Measurements from ENCODE around the gene NTRK3.

NTRK3 gene

DNA sequence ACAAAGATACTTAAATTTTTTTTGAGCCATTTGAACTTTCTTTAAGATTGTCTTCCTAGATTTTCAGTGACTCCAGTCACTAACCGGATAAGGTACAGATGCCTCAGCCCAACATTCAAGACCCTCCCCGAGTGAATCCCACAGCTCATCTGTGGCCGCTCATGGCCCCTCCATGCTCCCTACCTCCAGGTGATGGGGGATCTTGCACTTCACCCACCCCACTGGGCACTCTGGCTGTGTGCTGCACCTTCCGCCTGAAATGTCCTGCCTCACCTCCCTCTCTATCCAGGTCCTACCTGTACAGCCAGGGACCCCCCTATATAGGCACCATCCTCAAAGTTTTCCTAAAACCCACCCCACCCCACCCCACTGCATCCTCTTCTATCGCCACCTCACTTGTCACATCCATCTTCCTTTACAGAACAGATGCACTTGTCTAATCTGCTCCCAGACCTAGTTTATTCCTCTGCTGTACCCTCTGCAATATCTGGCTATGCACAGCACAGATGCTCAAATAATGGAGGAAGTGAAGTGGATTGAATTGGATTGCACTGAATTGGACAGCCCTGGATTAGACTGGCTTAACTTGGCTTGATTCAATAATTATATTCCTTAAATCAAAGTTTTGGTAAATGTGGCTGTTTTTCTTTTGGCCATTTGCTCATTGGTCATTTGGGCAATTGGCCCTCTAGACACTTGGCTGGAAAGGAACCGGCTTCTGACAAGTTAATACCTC is 24.5 kb downstream of the NTRK3 start:
- no peak for DNase-seq (ENCODE audit: low read depth in 2 of 2)

DNA sequence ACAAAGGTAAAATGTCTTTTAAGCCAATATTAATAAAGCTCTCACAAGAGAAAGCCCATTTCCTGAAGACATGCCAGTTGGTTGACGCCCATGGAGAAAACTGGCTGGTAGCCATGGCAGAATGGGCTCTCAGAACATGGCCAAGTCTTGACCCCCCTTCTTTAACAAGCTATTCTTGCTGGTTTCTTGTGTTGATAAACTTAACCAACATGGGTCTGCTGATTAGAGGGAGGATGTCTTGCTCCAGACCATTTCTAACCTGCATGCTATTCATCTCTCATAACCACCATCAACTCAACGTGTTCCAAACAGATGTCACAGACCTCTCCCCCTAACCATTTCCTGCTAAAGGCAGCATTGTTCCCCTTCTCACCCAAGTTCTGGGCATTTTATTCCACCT is 25.7 kb downstream of the NTRK3 start:
- DNase-seq (ENCODE audit: low read depth in 2 of 2) = no peak

DNA sequence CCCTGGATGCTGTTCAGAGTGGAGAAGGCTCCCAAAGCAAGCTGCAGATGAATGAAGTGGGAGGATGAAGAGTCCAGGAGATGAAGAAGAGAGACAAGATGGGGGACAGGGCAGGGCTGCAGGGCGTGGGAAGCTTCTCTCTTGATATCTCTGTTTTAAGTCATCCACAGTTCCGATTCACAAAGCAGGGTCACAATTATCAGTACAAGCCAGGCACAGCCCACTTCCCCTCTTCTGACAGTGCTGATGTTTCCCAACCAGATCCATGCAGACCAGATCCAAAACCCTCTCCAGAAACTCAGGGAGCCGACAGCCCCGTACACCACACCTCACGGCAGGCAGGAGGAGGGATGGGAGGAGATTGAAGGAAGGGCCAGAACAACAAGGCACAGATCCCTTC is 31.1 kb downstream of the NTRK3 start:
- no peak for DNase-seq (ENCODE audit: low read depth in 2 of 2)

DNA sequence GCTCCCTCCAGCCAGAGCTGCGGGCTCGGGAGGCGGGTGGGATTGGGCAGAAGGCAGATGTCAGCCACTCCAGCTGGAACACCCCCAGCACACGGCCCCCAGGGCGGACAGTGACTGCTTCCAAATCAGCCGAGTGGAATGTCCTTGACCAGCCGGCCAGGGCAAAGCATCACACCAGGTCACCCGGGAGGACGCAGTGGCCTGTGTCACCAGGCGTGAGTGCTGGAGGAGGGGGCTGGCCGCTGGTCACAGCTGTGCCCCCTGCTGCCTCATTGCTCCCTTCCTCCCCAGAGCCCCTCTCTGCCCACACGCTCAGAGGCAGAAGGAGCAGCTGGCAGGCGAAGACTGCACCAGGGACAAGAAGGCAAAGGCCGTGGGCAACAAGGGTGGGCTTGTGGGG is 33.5 kb downstream of the NTRK3 start:
- no peak for DNase-seq (ENCODE audit: low read depth in 2 of 2)

- DNase-seq (ENCODE audit: low read depth in 2 of 2) = no peak
Measured at GRCh38 chr15:88221836-88222235, 34.7 kb downstream of the NTRK3 start.

GRCh38 chr15:88220443-88221335 is 35.9 kb downstream of the NTRK3 start:
- no peak for DNase-seq (ENCODE audit: low read depth in 2 of 2)

- DNase-seq (ENCODE audit: low read depth in 2 of 2) = no peak
Measured at GRCh38 chr15:88219623-88220022, 36.9 kb downstream of the NTRK3 start.

GRCh38 chr15:88218557-88219221 is 37.9 kb downstream of the NTRK3 start:
- DNase-seq (ENCODE audit: low read depth in 2 of 2) = no peak

DNA sequence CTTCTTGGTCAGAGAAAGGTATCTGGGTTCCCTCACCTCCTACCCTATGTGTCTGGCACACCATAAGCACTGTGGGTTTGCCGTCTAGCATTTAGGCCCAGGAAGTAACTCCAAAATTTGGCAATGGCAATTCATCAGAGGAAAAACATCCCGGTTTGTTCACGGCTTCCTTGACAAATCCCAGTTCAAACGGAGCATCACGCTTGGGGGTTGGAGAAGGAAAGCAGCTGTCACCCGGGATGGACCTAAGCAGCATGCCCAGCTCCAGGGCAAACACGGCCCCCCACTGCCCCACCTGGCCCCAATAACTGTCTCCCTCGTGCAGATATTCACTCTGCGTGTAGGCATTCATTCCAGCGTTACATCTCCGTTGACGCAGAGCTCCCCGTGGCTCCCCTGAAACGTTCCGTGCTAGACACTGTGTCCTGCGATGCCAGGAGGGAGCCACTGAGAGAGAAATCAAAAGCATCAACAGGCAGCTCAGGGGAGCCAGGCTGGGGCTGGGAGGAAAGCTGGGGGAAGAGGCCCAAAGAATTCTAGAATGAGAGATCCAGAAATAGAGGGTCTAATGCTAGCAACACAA is 41.4 kb downstream of the NTRK3 start:
- DNase-seq (ENCODE audit: low read depth in 2 of 2) = no peak

GRCh38 chr15:88209111-88209510 is 47.4 kb downstream of the NTRK3 start:
- DNase-seq (ENCODE audit: low read depth in 2 of 2) = no peak

- no peak for DNase-seq (ENCODE audit: low read depth in 2 of 2)
Measured at GRCh38 chr15:88208396-88208795, 48.1 kb downstream of the NTRK3 start.

DNA sequence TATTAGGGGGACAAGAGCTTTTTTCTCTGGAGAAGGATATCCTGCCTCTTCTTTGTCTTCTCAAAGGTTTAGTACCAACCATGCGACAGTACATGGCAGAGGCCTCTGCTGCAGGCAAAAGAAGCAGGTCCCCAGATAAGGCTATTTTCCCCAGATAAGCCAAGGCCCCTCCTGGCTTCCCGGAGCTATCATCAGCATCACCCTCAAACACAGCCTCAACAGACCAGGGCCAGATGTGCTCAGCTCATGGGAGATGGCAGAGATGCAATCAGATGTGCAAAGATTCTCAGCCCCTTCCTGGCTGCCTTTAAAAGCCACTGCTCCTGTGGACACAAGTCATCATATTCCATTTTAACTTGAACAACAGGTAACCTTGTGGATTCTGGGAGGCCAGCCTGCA is 49.0 kb downstream of the NTRK3 start:
- no peak for DNase-seq (ENCODE audit: low read depth in 2 of 2)

DNA sequence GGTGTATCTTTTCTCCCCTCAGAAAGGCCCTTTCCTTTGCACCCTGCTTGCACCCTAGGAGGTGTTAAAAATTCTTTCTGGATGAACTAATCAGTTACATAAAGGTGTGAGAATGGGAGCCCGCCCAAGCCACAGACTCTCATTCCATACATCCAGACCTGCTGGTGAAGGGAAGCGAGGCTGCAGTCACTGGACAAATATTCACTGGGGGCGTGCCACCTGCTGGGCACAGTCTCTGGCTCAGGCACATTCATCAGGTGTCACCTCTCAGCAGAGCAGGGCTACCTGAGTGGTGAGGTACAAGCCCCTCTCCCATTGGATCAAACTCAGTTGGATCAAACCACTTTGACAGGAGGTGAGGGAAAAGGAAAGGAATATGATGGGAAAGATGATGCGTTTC is 52.0 kb downstream of the NTRK3 start:
- no peak for DNase-seq (ENCODE audit: low read depth in 2 of 2)

DNA sequence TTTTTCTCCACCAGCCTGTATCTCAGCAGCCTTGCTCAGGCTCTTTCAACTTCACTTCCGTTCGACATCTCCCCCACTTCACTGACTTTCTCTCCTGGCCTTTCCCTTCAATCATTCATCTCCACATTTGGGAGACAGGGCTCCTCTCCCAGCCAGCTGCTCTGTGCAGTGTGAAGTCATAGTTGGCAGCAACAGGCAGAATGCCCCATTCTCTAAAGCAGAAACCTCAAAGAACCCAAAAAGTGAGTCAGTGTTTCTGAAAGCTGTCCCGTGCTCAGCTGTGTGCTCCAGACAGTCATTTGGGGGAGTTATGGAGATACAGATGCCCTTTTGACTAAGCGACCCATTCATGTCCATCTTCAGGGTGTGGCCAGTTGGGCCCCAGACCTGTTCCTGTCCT is 54.3 kb downstream of the NTRK3 start:
- no peak for DNase-seq (ENCODE audit: low read depth in 2 of 2)

GRCh38 chr15:88201207-88201606 is 55.3 kb downstream of the NTRK3 start:
- no peak for DNase-seq (ENCODE audit: low read depth in 2 of 2)

- DNase-seq (ENCODE audit: low read depth in 2 of 2) = no peak
Measured at GRCh38 chr15:88196961-88197360, 59.6 kb downstream of the NTRK3 start.

- DNase-seq (ENCODE audit: low read depth in 2 of 2) = no peak
Measured at GRCh38 chr15:88194162-88194561, 62.4 kb downstream of the NTRK3 start.

DNA sequence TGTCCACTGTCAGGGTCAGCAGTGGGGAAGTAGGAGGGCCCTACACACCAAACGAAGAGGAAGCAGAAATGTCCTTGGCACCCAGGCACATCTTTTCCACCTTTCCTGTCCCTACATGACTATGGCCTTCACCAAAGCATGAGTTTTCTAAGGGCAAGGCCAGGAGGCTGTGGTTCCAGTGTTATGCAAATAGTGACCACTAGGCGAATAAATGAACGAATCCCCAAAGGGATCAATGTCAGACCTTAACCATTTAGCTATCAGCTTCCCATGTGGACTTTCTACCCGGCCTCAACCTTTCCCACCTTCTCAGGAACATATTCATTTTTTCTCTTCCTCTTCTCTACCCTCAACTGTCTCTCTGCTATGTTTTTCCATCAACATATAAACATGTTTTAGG is 63.1 kb downstream of the NTRK3 start:
- DNase-seq (ENCODE audit: low read depth in 2 of 2) = no peak

- no peak for DNase-seq (ENCODE audit: low read depth in 2 of 2)
Measured at GRCh38 chr15:88191812-88192165, 64.8 kb downstream of the NTRK3 start.

GRCh38 chr15:88190232-88190631 is 66.3 kb downstream of the NTRK3 start:
- DNase-seq (ENCODE audit: low read depth in 2 of 2) = no peak

- no peak for DNase-seq (ENCODE audit: low read depth in 2 of 2)
Measured at GRCh38 chr15:88188300-88188699, 68.2 kb downstream of the NTRK3 start.

GRCh38 chr15:88187195-88187594 is 69.3 kb downstream of the NTRK3 start:
- no peak for DNase-seq (ENCODE audit: low read depth in 2 of 2)

All from stimulated activated CD4-positive, alpha-beta T cell treated with anti-CD3 and anti-CD28 coated beads, Interleukin-4, amount 100 ng/mL, for 48 hours (primary cell).